Measurements from ENCODE around the gene PRMT1. TPM values are rescaled to one million over a fixed set of nuclear protein-coding genes. Genes with fewer than 3 reads are reported as not detected.

Gene PRMT1
- total and polyA plus RNA-seq, 2 of the 13 experiments (the other 11 are each of a cell fraction or from before 2014, with no cell fraction given) = 324 to 374 TPM

- no peak for TF ChIP-seq ZNF720 (CRISPR knock-in tag; IDR thresholded peaks at IDR 0.05)
- no peak for TF ChIP-seq BCL6 (CRISPR knock-in tag; IDR thresholded peaks at IDR 0.05)
- no peak for TF ChIP-seq ZNF121 (CRISPR knock-in tag; IDR thresholded peaks at IDR 0.05)
Measured at GRCh38 chr19:49713236-49713845, 36.3 kb downstream of the PRMT1 start (continued).

- Histone ChIP-seq H4K20me1 (ENCODE audit: insufficient read depth, low read length) (no peaks in the 10 kb centered on the region), H3K9me3 (ENCODE audit: low read length) (no peaks in the 10 kb centered on the region), H3K27me3 (ENCODE audit: control insufficient read depth in 1 of 2, insufficient read depth in 2 of 2, low read length in 2 of 2) (no peaks in the 10 kb centered on the region), H3K27ac (ENCODE audit: extremely low read length, insufficient read depth, low read length) (no peak overlapping the region), H3K4me3 (replicated peaks in 1 of 3; ENCODE audit: insufficient read depth in 1 of 3, low read depth in 2 of 3, low read length in 3 of 3) (no peak overlapping the region), H3K79me2 (ENCODE audit: insufficient read depth, low read length) (no peaks in the 10 kb centered on the region), H3K36me3 (replicated peaks in 1 of 2; ENCODE audit: control insufficient read depth in 1 of 2, insufficient read depth in 2 of 2, low read length in 2 of 2) (no peaks in the 10 kb centered on the region), H2AFZ (ENCODE audit: low read length) (peak overlapping the region; percentile 54), H3K4me1 (ENCODE audit: insufficient read depth, low read length) (peaks cover 14% of the 10 kb centered on the region; the same call in 1 of the 2 replicates), H3K4me2 (ENCODE audit: low read depth, low read length) (no peak overlapping the region), H3K9ac (ENCODE audit: insufficient read depth, low read depth, low read length) (no peak overlapping the region)
- ATAC-seq (no peak), FAIRE-seq (no peak), DNase-seq (ENCODE audit: low spot score) (no peak)
- intact Hi-C loops (cut with micrococcal nuclease; ENCODE audit: unreplicated experiment) (no loop called here), in situ Hi-C loops (cut with HindIII; ENCODE audit: extremely low pct_ligation_motif_present, low pct_unique_long_range_greater_than_20kb) (no loop called here)
- POLR2A ChIA-PET = no interaction called here
- BruUV-seq (replicated peaks) = no TSS peak
- CTCF ChIA-PET (ENCODE audit: low intra/inter-chr PET ratio, low total read pairs) = no interaction called here
- WGBS (ENCODE audit: low lambda C conversion rate) = 70% methylated on average over 3 of the region's 3 CpGs
- TF ChIP-seq NR2F2 (IDR thresholded peaks at IDR 0.05; ENCODE audit: borderline replicate concordance, low read depth) = no peak
- no peak for TF ChIP-seq ZNF784 (CRISPR knock-in tag; IDR thresholded peaks at IDR 0.05; ENCODE audit: borderline replicate concordance)
- TF ChIP-seq JUN (CRISPR knock-in tag; IDR thresholded peaks at IDR 0.05) = no peak
- no peak for TF ChIP-seq ZNF619 (CRISPR knock-in tag; IDR thresholded peaks at IDR 0.05)
- no peak for TF ChIP-seq TP53 (CRISPR knock-in tag; conservative IDR thresholded peaks at IDR 0.05)
- no peak for TF ChIP-seq ZNF609 (CRISPR knock-in tag; IDR thresholded peaks at IDR 0.05; ENCODE audit: borderline replicate concordance)
- no peak for TF ChIP-seq HCFC1 (IDR thresholded peaks at IDR 0.05; ENCODE audit: low read depth, low read length)
Measured at GRCh38 chr19:49716154-49716553, 39.1 kb downstream of the PRMT1 start.

Data from HepG2 (cell line).